Heart left ventricle (tissue), 16 donors: ENCODE results near the gene KIFC1. TPM values are rescaled to one million over a fixed set of nuclear protein-coding genes. Genes with fewer than 3 reads are reported as not detected.

ENCODE experiments used
- ATAC-seq, 4 donors: fragments of 200-7000 bp; cut with Tn5 transposase; one replicate each; pipeline ENCODE4 v1.9.1; 2020 to 2022; ENCODE audit warnings: moderate library complexity in 4 of 4, mild to moderate bottlenecking in 3 of 4, moderate number of reproducible peaks in 1 of 4
- DNase-seq, 5 donors: peaks; one replicate each; pipeline ENCODE4 v3.0.0-alpha.2; 2020
- H3K27ac ChIP-seq, 12 donors: fragments of 200-600 bp; sonication (generic) in 4 of 12; one replicate each; pipeline versions ENCODE4 v1.5.0 to v1.8.0; 2016 to 2022; ENCODE audit warnings: mild to moderate bottlenecking in 2 of 12
- H3K27me3 ChIP-seq, 9 donors: fragments of 200-600 bp; sonication (generic) in 2 of 9; one replicate each; pipeline versions ENCODE4 v1.5.1 to v1.8.0; 2016 to 2022; ENCODE audit warnings: mild to moderate bottlenecking in 3 of 9
- H3K36me3 ChIP-seq, 9 donors: fragments of 200-600 bp; sonication (generic) in 2 of 9; one replicate each; pipeline versions ENCODE4 v1.5.0 to v1.8.0; 2018 to 2022; ENCODE audit warnings: mild to moderate bottlenecking in 2 of 9
- H3K4me1 ChIP-seq, 12 donors: fragments of 200-600 bp; sonication (generic) in 4 of 12; one replicate each; pipeline versions ENCODE4 v1.5.0 to v1.8.0; 2016 to 2022; ENCODE audit warnings: mild to moderate bottlenecking in 3 of 12
- H3K4me3 ChIP-seq, 12 donors: fragments of 200-600 bp; sonication (generic) in 4 of 12; one replicate each; pipeline versions ENCODE4 v1.5.0 to v1.8.0; 2017 to 2022; ENCODE audit warnings: mild to moderate bottlenecking in 9 of 12, moderate library complexity in 4 of 12
- H3K9me3 ChIP-seq, 12 donors: fragments of 200-600 bp; sonication (generic) in 4 of 12; one replicate each; pipeline versions ENCODE4 v1.5.0 to v1.8.0; 2016 to 2022; ENCODE audit warnings: mild to moderate bottlenecking in 1 of 12
- CTCF ChIP-seq, 12 donors: fragments of 200-600 bp; sonication (generic) in 4 of 12; IDR thresholded peaks; one replicate each; pipeline versions ENCODE4 v1.5.0 to v1.8.0; 2018 to 2022; ENCODE audit warnings: antibody characterized with exemption in 12 of 12, mild to moderate bottlenecking in 5 of 12
- POLR2A ChIP-seq, 2 donors: fragments of 450-650 bp; IDR thresholded peaks; one replicate each; pipeline ENCODE4 v1.6.1; 2017; ENCODE audit warnings: antibody characterized with exemption in 2 of 2, mild to moderate bottlenecking in 2 of 2, moderate library complexity in 2 of 2
- WGBS, 4 donors: extraction: QIAGEN DNeasy Blood & Tissue Kit in 2 of 4; methylation state at CpG; one replicate each; pipeline versions ENCODE4 v1.1.5 to v1.1.7; 2013 to 2018; 5-methylcytosine and 5-hydroxymethylcytosine counted together
- intact Hi-C, 10 donors: fragments of 100-400 bp; cut with DNase I; formaldehyde crosslinking; loops; one replicate each; pipeline versions ENCODE4 v1.11.1 to v1.14.2; 2022
- polyA plus RNA-seq, 2 donors: library from polyadenylated mRNA; stranded (reverse); fragments of 200-250 nt; gene quantifications; one replicate each; pipeline ENCODE4 v1.2.3, GENCODE V29; 2013
- total RNA-seq, 9 donors: library from RNA; depleted of rRNA in 2 of 9; stranded (reverse); fragments of >200 nt in 2 of 9; fragmentation: NEBNext Ultra II Directional in 3 of 9; extraction: Animal tissue kit (Norgen Biotek cat#: 25700) in 3 of 9; gene quantifications; one replicate each; pipeline versions ENCODE4 v1.1.0 to v1.2.4, GENCODE V29; 2016 to 2023
- donor health status: ischemic (EF 13 %, LVEDD 7.1; RV severe dilation, severe dysfunction).
- donor health status: healthy with polysubstance abuse.
- donor health status: DM: no; HTN: yes; CAD: no.
- donor health status: DM: no; HTN: no; CAD: no.
- donor health status: ischemic (EF 25% LVEDD 6.9; RV normal size, moderate dysfunction).
- donor health status: ischemic (EF 25% LVEDD 5.7; RV mildly dilated, moderate dysfunction).
- donor health status: healthy.
- donor health status: DM: yes; HTN: yes; CAD: no.
- donor health status: ischemic (EF 35%, LVEDD 5.7; RV mildly dilated, moderate dysfunction).
- donor health status: nonischemic (EF 11% LVEDD 7.7; RV severe dilation, severe dysfunction).
- donor health status: DM: yes; HTN: yes; CAD: no.
- donor health status: PGD.
- donor health status: ischemic (EF 29% LVEDD 5.4; RV normal size, mild dysfunction).
- donor health status: nonischemic (EF 23%, LVEDD 6.1; RV moderate dilation, normal function).

KIFC1 gene
- total and polyA plus RNA-seq, 11 donors, result 0.04 to 7.0 (median 0.69) TPM; not detected in 3

GRCh38 chr6:33406126-33406525 lies 14.5 kb downstream of the KIFC1 start:
- Histone ChIP-seq H3K9me3 (no peaks in the 10 kb centered on the region), H3K36me3 (peaks cover 0 to 18% (median 0%) of the 10 kb centered on the region in 9 donors), H3K4me1 (peaks cover 0 to 7% (median 0%) of the 10 kb centered on the region in 12 donors), H3K4me3 (no peak overlapping the region), H3K27me3 (no peaks in the 10 kb centered on the region), H3K27ac (no peak overlapping the region)
- intact Hi-C loops, result no loop called here
- TF ChIP-seq CTCF (IDR thresholded peaks at IDR 0.05) (no peak), POLR2A (IDR thresholded peaks at IDR 0.05) (no peak)
- WGBS, 4 donors, result 90 to 97% (median 96%) methylated on average over 15 to 17 of the region's 17 CpGs
- DNase-seq (no peak), ATAC-seq (no peak)

GRCh38 chr6:33407132-33407718 lies 15.6 kb downstream of the KIFC1 start:
- no peak overlapping the region for H3K27ac ChIP-seq

GRCh38 chr6:33410050-33410710 lies 18.6 kb downstream of the KIFC1 start:
- peak overlapping the region; percentile 68 to 100 (median 94) for H3K4me3 ChIP-seq
- peaks cover 0 to 24% (median 14%) of the 10 kb centered on the region in 12 donors for H3K4me1 ChIP-seq
- peak in 1 of 2 donors; percentile 64 for TF ChIP-seq POLR2A (IDR thresholded peaks at IDR 0.05)
- TF ChIP-seq CTCF (IDR thresholded peaks at IDR 0.05), result no peak
- H3K9me3 ChIP-seq, result no peaks in the 10 kb centered on the region
- intact Hi-C loops, result loop anchor here in 7 of 10 donors (1.0 to 10.0 kb wide), 6 partner anchors 8 to 208 kb away; partner anchors contain the start of genes KIFC1 (in 6 of the 7), CUTA (in 1 of the 7), HSD17B8 (in 1 of the 7) and RXRB (in 1 of the 7)
- WGBS, 4 donors, result 0 to 1% (median 0%) methylated on average over 21 to 65 of the region's 65 CpGs
- peak overlapping the region; percentile 94 to 100 (median 99) for H3K27ac ChIP-seq
- ATAC-seq, result peak; percentile 85 to 92 (median 91)
- no peaks in the 10 kb centered on the region for H3K27me3 ChIP-seq
- DNase-seq, result peak; percentile 98 to 99 (median 99)
- peaks cover 0 to 36% (median 30%) of the 10 kb centered on the region in 9 donors for H3K36me3 ChIP-seq

More at GRCh38 chr6:33407132-33407718, 15.6 kb downstream of the KIFC1 start:
- Histone ChIP-seq H3K4me1 (peaks cover 0 to 14% (median 7%) of the 10 kb centered on the region in 12 donors), H3K9me3 (no peaks in the 10 kb centered on the region), H3K4me3 (no peak overlapping the region), H3K27me3 (no peaks in the 10 kb centered on the region), H3K36me3 (peaks cover 0 to 19% (median under 1%) of the 10 kb centered on the region in 9 donors)
- no peak for DNase-seq
- no peak for ATAC-seq
- intact Hi-C loops, result no loop called here
- TF ChIP-seq CTCF (IDR thresholded peaks at IDR 0.05), result peak in 7 of 12 donors; percentile 12 to 46 (median 29)
- no peak for TF ChIP-seq POLR2A (IDR thresholded peaks at IDR 0.05)
- 75 to 81% (median 78%) methylated on average over 5 of the region's 5 CpGs for WGBS, 4 donors
